NCI-H524 (cell line): ENCODE results near the gene YAP1.

Source experiments
- DNase-seq, 2 experiments: peaks; one replicate each; lab custom pipeline; 2025; lab: John Stamatoyannopoulos, UW

The YAP1 gene

GRCh38 chr11:102163368-102163767 is 53.1 kb downstream of the YAP1 start:
- DNase-seq: no peak

GRCh38 chr11:102166175-102167064 is 56.2 kb downstream of the YAP1 start:
- DNase-seq: no peak

GRCh38 chr11:102168481-102168880 is 58.2 kb downstream of the YAP1 start:
- no peak for DNase-seq

GRCh38 chr11:102171101-102171500 is 60.9 kb downstream of the YAP1 start:
- DNase-seq: no peak

- no peak for DNase-seq
These were observed 62.0 kb downstream of the YAP1 start for GRCh38 chr11:102172127-102172848.

- no peak for DNase-seq
These were observed 66.9 kb downstream of the YAP1 start for GRCh38 chr11:102177126-102177525.

- no peak for DNase-seq
These were observed 67.9 kb downstream of the YAP1 start for GRCh38 chr11:102177974-102178631.

- no peak for DNase-seq
These were observed 69.1 kb downstream of the YAP1 start for GRCh38 chr11:102179371-102179770.

- no peak for DNase-seq
These were observed 74.2 kb downstream of the YAP1 start for GRCh38 chr11:102184269-102184987.

- DNase-seq: no peak
These were observed 76.4 kb downstream of the YAP1 start for GRCh38 chr11:102186551-102187191.

- no peak for DNase-seq
These were observed 77.3 kb downstream of the YAP1 start for GRCh38 chr11:102187416-102188151.

- no peak for DNase-seq
These were observed 78.2 kb downstream of the YAP1 start for GRCh38 chr11:102188488-102188887.

GRCh38 chr11:102191832-102192231 is 81.6 kb downstream of the YAP1 start:
- no peak for DNase-seq

- DNase-seq: no peak
These were observed 82.3 kb downstream of the YAP1 start for GRCh38 chr11:102192349-102193066.

GRCh38 chr11:102194257-102194656 is 84.0 kb downstream of the YAP1 start:
- DNase-seq: no peak

- no peak for DNase-seq
These were observed 84.7 kb downstream of the YAP1 start for GRCh38 chr11:102194990-102195389.

- no peak for DNase-seq
These were observed 86.1 kb downstream of the YAP1 start for GRCh38 chr11:102196351-102196750.

GRCh38 chr11:102196816-102197215 is 86.6 kb downstream of the YAP1 start:
- no peak for DNase-seq

GRCh38 chr11:102197670-102198139 is 87.5 kb downstream of the YAP1 start:
- DNase-seq: no peak

- DNase-seq: no peak
These were observed 89.4 kb downstream of the YAP1 start for GRCh38 chr11:102199673-102200072.
